GM21367 (cell line): Measurements from ENCODE around the gene PPP1R14C.

Experiments
- ATAC-seq: cut with Tn5 transposase; IDR thresholded peaks from one replicate; pipeline ENCODE4 v1.9.1; 2021; ENCODE audit not compliant: unreplicated experiment

PPP1R14C gene, protein sequence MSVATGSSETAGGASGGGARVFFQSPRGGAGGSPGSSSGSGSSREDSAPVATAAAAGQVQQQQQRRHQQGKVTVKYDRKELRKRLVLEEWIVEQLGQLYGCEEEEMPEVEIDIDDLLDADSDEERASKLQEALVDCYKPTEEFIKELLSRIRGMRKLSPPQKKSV

DNA sequence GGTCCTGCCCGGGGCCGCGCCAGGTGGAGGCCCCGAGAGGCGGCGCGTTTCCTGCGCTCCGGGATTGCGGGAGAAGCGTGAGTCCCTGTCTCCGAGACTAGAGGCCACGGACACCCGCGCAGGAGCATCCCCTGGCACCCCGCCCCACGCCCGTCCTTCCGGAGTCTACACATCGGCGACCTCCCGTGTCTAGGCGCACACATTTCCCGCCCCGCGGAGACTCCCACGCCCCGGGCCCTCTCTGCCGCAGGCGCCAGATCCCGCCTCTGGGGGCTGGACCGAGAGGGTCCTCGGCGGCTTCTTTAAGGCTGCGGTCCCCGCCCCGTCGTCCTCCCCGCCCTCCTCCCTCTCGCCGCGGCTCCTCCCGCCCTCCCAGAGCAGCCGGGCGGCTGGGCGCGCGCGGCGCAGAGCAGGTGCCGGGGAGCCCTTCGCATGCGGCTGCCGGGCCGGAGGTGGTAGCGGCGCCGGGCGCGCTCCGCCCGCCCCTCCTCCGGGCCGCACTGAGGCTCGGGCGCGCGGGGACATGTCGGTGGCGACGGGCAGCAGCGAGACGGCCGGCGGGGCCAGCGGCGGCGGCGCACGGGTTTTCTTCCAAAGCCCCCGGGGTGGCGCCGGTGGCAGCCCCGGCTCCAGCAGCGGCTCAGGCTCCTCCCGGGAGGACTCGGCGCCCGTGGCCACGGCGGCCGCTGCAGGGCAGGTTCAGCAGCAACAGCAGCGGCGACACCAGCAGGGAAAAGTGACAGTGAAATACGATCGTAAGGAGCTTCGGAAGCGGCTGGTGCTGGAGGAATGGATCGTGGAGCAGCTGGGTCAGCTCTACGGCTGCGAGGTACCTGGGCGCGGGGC, at the start of gene PPP1R14C:
TSS of gene PPP1R14C (plus strand) at position 375 of the 846 bp plus-strand sequence. CDS start at position 524, 149 bp downstream.
- ATAC-seq = no peak

DNA sequence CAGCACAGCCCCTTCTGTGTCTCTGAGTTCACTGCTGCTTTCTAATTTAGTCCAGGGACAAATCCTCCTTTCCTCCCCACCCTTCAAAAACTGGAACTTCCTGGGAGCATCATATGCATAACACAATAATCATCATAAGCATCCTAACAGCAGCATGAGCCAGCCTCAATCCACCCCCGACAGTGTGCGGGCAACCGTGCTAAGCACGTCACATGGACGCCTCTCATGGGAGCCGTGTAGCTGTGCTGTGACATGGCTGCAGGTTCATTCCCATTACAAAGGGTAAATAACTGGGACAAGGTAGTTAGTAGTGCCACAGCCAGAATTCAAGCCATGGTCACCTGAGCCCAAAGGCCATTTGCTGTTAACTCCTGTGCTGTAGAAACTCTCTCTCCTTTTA, 49.4 kb upstream of the PPP1R14C start:
- ATAC-seq = no peak

DNA sequence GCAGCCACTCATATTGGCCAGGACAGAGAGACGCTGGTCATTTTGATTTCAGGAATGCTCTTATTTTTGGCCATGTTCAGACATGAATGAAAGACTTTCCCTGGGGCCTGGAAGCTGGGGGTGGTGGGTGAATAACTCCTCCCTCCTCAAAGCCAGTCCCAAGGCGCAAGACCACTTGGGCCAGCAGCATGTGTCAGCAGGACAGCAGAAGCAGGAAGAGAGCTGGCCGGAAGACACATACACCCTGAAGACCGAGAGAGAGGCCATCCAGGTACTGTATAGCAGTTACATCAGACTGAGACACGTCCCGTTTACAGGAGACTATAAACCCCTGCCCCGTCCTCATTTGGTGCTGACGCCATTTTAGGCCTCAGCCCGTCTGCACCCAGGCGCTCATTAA, 44.7 kb upstream of the PPP1R14C start:
- ATAC-seq = no peak

DNA sequence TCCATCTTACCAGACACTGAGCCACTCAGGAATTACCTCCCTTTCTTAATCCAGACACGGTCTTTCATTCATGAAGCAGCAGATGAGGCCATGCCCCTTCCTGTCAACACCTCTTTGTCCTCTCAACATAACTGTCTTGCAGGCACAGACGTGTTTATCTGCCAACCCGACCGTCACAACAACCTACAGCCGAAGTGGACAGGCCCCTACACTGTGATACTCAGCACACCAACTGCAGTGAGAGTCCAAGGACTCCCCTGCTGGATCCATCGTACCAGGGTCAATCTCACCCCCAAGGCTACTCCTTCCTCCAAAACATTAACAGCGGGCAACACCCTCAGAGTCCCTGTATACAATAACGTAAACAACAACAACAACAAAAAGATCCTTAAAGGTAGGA, 43.3 kb upstream of the PPP1R14C start:
- no peak for ATAC-seq

DNA sequence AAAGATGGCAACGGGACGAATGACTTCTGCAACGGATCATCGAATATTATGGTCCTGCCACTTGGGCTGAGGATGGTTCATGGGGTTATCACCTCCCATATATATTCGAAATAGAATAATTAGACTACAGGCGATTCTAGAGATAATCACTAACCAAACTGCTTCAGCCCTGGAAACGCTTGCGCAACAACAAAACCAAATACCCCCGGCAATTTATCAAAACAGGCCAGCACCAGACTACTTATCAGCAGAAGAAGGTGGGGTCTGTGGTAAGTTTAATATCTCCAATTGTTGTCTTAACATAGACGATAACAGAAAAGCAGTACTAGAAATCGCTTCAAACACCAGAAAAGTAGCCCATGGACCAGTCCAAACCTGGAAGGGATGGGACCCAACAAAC, 42.9 kb upstream of the PPP1R14C start:
- ATAC-seq = no peak

DNA sequence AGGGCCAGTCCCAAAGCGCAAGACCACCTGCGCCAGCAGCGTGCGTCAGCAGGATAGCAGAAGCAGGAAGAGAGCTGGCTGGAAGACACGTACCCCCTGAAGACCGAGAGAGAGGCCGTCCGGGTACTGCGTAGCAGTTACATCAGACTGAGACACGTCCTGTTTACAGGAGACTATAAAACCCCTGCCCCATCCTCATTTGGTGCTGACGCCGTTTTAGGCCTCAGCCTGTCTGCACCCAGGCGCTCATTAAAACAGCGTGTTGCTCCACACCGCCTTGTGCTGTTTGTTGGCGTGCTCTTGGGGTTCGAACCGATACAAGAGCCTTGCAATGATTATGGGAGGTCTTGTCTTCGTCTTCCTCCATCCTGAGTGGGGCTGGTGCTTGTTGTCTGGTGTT, 42.1 kb upstream of the PPP1R14C start:
- no peak for ATAC-seq

DNA sequence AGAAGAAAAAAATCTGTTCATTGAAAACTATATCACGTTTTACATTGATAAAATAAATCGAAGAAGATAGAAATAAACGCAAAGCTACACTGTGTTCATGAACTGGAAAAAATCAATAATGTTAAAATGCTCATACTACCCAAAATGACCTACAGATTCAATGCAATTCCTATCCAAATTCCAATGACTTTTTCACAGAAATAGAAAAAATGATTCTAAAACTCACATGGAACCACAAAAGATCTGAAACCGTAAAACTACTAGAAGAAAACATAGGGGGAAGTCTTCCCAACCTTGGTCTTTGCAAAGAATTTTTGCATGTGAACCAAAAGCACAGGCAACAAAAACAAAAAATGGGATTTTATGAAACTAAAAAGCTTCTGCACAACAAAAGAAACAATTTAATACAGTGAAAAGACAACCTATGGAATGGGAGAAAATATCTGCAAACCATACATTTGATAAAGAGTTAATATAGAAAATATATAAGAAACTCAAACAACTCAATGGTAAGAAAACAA, 40.0 kb upstream of the PPP1R14C start:
- no peak for ATAC-seq

DNA sequence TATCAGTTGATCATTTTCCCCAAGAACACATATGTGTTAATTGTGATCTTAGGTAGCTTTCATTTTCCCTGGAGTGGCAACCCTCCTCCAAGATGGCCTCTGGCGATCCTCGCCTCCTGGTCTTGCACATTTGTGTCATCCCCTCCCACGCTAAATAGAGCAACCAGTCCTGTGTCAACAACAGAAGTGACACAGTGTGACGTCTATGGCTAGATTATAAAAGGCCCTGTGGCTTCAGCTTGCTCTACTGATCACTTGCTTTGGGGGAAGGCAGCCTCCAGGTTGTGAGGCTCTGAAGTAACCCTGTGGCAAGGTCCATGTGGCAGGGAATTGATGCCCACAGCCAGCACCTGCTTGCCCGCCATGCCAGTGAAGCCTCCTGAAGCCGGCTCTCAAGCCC, 30.6 kb upstream of the PPP1R14C start:
- ATAC-seq = no peak

DNA sequence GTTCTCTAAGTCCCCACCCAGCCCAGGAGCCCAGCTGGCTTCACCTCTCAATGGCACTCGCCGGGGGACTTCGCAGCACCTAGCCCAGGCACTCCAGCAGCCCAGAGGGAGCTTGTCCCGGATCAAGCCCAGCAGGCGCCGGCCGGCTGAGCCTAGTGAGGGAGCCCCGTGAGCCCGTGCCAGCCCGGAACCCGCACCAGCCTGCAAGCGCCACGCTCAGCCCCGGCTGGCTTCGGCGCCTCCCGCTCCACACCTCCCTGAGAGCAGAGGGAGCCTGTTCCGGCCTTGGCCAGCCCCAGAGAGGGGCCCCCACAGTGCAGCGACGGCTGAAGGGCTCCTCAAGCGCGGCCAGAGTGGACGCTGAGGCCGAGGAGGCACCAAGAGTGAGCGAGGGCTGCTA, 27.1 kb upstream of the PPP1R14C start:
- no peak for ATAC-seq

DNA sequence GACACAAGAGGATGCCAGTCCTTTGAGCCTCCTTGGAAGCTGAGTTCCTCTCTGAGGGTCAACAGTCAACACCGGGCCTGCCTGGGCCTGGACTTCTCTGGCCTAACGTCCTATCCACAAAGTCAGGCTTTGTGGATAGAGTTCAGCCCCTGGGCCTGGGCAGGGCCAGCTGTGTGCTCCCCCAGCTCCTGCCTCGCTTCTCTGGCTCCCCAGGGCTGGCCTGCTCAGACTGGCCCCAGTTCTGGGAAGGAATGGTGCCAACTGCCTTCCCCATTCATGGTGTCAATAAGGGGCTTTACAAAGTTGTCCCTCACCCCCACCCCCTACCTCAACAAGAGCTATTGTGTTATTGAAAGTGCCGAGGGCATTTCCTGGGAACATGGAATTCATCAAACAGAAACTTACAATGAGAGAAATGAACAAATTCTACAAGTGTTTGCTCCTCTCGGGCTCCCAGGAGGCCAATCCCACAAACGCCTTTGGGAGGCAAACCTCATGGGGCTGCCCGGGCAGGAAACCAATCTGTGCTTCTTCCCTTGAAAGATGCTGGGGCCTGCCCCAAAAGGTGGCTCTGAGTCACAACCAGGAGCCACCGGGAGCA, 26.5 kb upstream of the PPP1R14C start:
- ATAC-seq = no peak

DNA sequence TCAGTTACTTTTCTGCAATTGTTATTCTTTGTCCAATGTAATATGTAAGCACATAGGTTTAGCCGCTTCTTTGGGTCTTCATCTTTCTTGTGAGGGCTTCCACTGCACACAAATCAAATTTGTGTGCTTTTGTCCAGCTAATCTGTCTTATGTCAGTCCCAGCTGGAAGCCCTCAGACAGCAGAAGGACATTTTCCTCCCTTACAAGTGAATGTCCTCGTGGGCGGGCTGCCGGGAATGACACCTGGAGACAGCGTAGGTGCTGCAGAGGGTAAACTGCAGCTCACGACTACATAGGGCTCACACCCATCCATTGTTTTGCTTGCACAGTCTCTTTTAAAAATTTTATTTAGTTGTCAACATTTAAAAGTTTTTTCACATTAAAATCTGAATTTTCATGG, 24.6 kb upstream of the PPP1R14C start:
- no peak for ATAC-seq

DNA sequence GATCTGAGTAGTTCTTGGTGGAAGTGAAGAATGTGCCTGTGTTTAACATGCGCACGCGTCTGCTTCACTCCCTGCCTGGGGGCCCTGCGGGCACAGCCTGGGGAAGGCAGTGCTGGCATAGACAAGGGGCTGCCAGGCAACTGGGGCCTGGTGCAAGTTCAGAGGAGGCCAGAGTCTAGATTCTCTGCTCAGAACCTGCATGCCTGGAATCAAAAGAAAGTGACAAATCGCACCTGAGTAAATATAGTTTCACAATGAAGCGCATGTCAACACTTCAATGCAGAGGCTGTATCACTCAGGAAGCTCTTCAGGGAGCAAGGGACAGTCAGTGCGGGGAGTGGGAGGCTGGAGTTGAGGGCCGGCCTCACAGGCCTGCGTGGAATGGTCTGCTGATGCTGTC, 24.2 kb upstream of the PPP1R14C start:
- ATAC-seq = no peak

DNA sequence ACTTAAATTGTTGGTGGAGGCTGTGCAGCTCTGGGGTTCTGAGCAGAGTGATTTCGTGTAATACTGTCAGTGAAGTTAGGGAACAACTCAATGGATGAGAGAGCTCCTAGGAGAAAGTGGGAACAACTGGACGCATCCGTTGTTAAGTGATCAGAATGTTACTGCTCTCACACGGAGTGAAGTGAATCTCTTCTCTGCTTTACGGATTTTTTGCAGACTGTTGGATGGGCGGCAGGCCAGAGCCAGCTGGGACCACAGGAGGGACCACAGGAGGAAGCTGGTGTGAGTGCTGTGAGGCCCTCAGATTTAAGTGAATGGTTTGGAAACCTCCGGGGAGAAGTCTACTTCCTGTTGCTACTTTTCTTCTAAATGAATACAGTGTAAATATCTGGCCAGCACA, 23.7 kb upstream of the PPP1R14C start:
- no peak for ATAC-seq

DNA sequence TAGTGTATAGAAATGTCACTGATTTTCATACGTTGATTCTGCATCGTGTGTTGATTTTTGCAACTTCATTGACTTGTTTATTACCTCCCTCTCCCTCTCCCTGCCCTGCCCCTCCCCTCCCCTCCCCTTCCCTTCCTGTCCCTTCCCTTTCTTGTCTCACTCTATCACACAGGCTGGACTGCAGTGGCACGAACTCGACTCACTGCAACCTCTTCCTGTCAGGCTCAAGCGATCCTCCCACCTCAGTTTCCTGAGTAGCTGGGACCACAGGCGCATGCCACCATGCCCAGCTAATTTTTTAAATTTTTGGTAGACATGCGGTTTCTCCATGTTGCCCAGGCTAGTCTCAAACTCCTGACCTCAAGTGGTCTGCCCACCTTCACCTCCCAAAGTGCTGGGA, 19.2 kb upstream of the PPP1R14C start:
- no peak for ATAC-seq

DNA sequence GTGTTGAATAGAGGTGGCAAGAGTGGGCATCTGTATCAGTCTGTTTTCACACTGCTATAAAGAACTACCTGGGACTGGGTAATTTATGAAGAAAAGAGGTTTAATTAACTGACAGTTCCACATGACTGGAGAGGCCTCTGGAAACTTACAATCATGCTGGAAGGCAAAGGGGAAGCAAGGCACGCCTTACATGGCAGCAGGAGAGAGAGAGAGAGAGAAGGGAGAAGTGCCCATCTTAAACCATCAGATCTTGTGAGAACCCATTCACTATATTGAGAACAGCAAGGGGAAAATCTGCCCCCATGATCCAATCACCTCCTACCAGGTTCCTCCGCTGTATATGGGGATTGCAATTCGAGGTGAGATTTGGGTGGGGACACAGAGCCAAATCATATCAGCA, 18.6 kb upstream of the PPP1R14C start:
- no peak for ATAC-seq

DNA sequence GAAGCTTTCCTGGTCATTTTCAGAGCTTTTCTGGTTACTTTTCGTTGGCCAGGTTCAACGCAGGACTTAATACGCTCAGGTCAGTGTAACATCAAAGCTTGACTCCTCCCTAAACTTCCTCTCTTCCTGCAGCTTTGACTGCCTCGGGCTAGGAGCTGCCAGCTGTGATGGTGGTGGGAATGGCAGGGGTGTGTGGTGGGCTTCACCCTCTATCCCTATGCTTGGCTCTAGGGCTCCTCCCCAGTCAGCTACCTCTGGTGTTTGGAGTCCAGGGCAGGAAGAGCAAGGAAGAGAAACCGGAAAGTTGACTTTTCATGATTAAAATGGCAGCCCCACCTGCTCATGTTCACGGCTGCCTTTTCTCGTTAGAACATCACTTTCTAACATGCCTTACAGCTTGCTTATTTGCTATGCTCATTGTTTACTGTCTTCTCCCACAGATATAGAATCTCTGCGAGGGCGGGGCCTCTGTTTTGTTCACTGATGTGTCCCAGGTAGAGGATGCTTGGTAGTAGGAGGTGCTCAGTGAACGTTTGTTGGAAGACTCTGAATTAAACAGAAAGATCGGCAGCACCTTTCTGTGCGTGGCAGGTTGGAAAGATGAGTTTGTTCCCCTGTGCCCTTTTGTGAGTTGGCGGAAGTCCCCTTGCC, 16.1 kb upstream of the PPP1R14C start:
- no peak for ATAC-seq

DNA sequence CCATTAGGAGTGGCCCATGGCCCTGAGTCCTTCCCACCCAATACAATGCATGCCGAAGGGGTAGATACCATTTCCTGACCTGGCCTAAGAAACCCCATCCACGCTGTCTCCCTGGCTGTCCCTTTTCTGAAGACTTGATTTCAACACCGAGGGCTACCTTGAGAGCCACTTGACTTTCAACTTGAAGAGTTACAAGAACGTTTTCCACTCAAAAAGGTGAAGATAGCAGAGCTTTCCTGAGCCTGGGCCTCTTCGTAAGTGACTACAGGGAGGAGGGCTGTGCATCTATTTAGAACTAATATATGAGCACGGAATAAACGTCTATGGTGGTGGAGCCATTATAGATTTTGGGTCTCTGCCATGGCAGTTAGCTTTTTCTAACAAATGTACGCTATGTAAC, 14.4 kb upstream of the PPP1R14C start:
- ATAC-seq = no peak

DNA sequence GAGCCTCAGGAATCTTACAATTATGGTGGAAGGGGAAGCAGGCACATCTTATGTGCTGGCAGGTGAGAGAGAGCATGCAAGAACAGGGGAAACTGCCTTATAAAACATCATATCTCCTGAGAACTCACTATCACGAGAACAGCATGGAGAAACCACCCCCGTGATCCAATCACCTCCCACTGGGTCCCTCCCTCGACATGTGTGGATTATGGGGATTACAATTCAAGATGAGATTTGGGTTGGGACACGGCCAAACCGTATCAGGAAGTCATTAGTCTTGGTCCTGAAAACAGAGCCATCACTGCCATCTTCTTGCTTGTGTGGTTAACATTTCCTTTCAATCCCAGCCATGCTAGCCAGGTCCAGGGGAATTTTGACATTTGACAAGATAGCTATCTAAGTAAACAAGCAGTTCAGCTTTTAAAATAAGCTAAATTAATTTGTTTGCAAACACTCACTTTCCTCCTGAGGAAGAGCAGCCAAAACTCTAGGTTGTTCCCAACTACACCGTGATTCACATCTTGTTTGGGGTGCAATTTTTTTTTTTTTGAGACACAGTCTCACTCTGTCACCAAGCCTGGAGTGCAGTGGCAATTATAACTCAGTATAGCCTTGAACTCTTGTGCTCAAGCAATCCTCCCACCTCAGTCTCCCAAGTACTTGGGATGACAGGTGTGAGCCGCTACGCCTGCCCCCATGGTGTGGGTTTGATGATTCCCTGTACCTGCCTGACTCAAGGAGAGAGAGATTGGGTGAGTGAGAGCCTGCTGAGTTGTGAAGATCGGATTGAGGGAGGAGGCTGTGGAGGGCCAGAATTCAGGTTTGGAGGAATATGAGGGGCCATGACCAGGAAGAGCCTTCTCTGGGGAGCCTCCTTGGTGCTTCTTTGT, 13.0 kb upstream of the PPP1R14C start:
- ATAC-seq = no peak

DNA sequence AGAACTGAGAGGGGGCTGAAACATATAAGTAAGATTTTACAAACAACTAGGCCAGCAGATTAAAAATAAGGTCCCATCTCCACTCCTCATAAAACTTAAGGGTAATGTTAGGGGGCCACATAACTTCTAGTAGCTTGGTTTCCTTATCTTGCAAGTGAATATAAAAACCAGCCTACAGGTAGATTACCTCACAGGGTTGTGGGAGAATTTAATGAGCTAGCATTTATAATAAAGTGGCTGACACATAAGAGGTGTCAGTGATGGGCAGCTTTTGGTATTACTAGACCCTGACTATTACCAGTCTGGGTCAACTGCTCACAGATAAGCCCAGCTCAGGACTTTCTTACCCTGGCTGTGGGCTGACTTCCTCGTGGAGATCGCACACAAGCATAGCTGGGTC, 9.2 kb upstream of the PPP1R14C start:
- no peak for ATAC-seq

DNA sequence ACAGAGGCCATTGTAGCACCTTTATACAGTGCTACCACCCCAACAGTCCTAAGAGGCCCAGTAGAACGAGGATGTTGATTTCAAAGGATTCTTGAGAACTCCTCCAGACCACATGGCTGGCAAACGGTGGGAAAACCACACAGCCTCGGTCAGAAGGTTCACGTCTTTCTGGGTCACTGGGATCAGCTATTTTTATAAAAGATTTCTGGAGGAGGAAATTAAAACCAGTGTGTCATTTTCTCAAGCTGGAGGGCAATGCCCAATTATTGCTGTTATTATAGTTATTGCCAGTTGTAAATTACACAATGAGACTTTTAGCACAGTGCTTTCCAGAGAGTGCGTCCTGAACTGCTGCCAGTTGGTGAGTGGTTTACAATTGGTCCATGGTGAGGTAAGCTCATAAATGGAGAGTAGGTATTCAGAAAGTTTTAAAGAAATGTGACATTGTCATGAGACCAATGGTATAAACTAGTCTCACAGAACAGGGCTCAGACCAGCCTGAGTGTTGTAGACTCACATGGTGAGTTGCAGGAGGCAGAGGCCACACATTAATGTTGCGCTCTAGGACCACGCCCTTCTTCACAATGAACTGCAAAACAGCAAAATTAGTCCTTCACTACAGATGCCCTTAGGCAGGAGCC, 8.4 kb upstream of the PPP1R14C start:
- ATAC-seq = no peak
